GM03348 (cell line): ENCODE results near the gene PPP1R3F.

Experiments
- DNase-seq: peaks from one replicate; pipeline ENCODE4 v3.0.0; 2012; ENCODE audit warnings: low spot score

The PPP1R3F gene, protein sequence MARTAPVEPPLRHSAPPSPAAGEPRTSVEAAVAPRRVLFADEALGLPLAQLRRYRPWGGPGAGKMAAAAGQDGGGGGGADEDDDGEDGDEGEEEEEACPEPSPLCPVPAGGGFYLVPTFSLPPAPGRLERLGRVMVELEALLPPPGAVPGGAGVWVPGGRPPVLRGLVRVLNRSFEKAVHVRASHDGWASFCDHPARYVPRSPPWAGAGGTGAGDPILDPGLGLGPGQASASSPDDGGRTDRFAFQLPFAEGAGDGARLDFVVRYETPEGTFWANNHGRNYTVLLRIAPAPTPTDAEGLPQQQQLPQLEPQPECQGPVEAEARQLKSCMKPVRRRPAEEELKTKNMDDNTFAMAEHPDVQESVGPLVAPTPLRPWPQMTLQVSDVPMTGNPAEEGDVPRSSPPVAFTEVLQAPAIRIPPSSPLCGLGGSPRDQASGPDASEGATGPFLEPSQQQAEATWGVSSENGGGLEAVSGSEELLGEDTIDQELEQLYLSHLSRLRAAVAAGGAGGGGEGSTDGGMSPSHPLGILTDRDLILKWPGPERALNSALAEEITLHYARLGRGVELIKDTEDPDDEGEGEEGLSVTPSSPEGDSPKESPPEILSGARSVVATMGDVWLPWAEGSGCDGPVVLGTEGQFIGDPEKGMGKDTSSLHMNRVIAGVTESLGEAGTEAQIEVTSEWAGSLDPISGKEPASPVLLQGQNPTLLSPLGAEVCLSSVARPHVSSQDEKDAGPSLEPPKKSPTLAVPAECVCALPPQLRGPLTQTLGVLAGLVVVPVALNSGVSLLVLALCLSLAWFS

GRCh38 chrX:49269767-49270248 lies at the start of gene PPP1R3F:
PPP1R3F (plus strand) TSS chrX:49269793; CDS start chrX:49269870, 77 bp downstream.
- no peak for DNase-seq

DNA sequence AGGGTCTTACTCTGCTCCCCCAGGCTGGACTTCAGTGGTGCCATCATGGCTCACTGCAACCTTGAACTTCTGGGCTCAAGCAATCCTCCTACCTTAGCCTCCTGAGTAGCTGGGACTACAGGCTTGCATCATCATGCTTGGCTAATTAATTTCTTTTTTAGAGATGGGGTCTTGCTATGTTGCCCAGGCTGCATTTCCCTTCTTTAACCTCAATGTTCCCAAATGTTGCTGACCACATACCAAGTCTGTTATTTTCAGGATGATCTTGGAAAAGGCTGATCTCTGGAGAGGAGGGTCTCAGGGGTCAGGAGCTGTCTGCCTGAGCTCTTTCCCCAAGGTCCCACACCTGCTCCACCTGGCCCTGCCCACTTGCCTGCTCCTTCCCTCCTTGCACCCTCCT lies 49.5 kb upstream of the PPP1R3F start:
- DNase-seq, result no peak

DNA sequence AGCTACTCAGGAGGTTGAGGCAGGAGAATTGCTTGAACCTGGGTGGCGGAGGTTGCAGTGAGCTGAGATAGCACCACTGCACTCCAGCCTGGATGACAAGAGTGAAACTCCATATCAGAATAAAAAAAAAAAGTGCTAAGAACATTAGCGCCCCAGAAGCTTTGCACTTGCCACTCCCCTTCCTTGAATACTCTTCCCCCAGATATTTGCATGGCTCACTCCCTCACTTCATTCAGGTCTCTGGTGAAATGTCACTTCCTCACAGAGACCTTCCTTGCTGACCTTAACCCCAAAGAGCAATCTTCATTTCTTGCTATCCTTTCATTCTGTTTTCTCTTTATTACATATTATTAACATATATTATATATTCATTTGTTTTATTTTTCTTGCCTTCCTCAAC lies 47.7 kb upstream of the PPP1R3F start:
- DNase-seq, result no peak

GRCh38 chrX:49225858-49226257 lies 43.7 kb upstream of the PPP1R3F start:
- DNase-seq, result no peak

- DNase-seq, result no peak
These were observed 42.6 kb upstream of the PPP1R3F start for GRCh38 chrX:49226946-49227345.

DNA sequence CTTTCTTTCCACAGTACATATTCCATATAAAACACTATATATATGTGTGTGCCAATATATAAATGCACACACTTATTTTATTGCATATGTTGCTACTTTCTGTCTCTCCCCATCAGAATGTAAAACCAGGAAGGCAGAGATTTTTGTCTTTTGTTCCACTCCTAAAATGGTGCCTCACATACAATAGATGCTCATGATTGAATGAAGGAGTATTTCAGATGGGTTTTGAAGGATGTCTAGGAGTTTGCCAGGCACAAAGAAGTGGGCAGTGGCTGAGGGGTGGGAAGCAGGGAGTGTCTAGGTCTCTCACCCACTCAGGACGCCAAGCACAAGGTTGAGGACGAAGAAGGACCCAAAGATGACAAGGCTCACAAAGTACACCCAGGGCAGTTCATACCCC lies 41.9 kb upstream of the PPP1R3F start:
- no peak for DNase-seq

DNA sequence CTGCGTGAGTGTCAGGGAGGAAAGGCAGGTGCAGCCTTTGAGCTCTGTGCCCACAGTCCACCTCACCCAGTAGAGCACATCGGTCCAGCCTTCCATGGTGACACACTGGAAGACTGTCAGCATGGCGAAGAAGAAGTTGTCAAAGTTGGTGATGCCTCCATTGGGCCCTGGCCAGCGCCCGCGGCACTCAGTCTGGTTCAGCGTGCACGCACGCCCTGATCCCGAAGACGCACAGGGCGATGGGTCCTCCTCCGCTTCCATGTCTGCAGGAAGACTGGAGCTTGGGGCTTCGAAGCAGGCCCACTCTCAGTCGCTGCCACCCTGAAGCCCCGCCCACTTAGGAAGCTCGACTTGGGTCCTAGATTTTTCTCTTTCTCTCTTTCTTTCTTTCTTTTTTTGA lies 41.4 kb upstream of the PPP1R3F start:
- no peak for DNase-seq

DNA sequence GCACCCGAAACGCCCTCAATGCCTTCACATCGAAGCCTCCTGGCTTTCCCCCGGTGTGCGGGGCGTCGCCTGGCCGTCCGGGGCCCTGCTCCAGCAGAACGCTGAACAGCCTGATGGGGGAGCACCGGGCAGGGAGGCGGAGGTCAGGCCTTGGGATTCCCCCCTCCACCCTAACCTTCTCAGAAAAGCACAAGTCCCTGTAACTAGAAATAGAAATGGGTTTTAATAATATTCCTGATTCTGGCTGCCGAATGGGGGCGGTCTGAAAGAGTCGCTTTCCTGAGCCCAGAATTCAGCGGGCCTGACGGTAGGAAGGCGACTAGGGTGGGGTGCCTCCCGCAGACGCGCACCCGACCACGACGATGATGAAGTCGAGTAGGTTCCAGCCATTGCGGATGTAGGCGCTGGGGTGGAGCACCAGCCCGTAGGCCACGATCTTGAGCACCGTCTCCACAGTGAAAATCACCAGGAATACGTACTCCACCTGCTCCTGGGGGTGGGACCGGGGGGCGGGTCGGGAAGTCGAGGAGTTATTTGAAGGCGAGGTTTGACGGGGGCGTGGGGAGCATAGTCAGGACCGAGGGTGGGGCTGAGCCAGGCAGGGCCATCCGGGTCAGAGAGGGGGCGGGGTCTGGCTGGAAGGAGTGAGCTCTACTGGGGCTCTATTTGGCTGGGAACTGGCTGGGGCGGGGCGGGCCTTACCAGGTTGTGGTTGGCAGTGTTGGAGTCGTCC lies 38.9 kb upstream of the PPP1R3F start:
- peak; percentile 30 for DNase-seq

DNA sequence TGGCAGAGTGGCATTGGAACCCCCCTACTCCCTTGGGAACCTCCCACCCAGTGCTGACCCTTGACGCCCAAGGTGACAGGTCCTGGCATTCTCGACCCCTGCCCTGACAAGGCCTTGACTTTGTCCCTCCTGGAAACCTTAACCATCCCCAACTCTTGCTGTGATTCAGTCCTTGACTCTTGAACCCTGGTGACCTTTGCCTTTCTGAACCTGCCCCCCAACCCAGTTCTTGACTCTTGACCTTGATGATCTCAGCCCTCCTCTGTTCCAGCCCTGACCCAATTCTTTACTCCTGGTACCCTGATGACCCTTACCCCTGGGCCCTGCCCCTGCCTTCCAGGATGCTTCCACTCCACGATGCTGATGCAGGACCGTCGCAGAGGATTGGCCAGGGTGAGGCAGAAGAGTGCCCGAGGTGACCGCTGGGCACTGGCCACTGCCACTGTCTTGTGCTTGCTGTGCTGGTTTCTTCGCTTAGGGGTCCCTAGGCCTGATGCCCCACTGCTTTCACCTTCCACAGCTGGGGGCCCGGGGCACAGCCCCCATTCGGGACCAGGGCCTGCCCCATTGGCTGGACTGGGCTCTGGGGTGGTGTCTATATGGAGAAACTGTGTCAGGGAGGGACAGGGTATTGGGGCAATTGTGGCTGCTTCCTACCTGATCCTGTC lies 38.1 kb upstream of the PPP1R3F start:
- DNase-seq, result no peak

- no peak for DNase-seq
These were observed 37.1 kb upstream of the PPP1R3F start for GRCh38 chrX:49232525-49232924.

DNA sequence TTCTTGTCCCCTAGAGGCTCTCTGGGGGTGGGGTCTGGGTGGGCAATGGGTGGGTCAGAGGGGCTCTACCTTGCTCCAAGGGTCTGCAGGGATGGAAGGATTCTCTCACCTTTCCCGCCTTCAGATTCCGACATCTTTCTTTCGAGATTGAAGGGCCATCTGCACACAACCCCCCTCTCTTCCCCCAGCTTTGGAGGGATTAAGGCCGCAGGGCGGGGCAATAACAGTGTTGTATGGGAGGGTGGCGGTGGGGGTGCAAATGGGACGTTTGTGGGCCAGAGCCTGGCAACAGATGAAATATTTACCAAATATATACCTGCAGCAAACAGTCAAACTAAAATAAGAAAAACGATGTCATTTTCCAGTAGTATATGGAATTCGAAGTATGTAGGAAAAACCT lies 36.4 kb upstream of the PPP1R3F start, which contains the start of gene CACNA1F:
Gene CACNA1F, minus strand, starts transcription at position 165 of the 400 bp plus-strand sequence. Its CDS starts 31 bp downstream, at position 134.
- DNase-seq, result no peak

DNA sequence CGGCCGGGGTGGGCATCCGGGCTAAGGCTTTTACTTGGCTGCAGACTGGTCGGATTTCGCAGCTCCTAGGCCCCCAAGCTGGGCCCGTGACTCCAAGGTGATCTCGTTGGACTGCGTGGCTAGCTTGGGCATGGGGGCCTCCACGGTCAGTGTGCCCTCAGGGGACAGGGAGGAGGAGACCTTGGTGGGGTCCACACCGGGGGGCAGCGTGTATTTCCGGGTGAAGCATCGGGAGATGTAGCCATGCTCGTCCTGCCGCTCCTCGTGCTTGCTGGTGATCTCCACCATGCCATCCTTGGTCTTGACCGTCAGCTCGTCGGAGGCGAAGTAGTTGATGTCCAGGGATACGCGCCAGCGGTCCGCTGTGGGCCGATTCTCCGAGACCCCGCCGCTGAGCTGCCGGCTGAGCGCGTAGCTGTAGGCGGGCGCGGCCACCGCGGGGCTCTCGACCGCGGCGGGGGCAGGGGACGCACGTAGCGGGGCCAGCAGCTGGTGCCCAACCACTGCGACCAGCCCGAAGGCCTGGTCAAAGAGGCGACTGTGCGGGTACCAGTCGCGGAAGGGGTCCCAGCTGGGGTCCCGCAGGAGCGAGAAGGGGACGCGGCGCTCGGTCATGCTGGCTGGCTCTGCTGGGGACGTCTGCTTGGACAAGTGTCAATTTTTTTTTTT lies 35.6 kb upstream of the PPP1R3F start:
- no peak for DNase-seq

GRCh38 chrX:49237060-49237459 lies 32.5 kb upstream of the PPP1R3F start:
- DNase-seq, result no peak

- no peak for DNase-seq
These were observed 30.9 kb upstream of the PPP1R3F start for GRCh38 chrX:49238735-49239134.

- no peak for DNase-seq
These were observed 27.0 kb upstream of the PPP1R3F start for GRCh38 chrX:49242545-49243066.

DNA sequence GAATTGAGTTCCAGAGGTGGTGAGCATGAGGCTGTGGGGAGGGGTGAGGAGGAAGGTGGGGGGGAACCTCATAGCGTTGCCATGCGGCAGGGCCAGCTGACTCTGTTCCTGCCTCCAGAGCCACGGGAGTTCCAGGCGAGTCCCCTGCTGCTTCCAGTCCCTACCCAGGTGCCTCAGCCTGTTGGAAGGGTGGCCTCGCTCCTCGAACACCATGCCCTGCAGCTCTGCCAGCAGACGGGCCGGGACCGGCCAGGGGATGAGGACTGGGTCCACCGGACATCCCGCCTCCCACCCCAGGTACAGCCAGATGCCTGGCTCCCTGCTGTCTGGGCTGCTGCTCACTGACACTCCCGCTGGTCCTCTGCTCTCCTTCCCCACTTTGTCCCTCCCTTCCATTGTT lies 26.4 kb upstream of the PPP1R3F start:
- DNase-seq, result no peak

GRCh38 chrX:49244207-49244606 lies 25.4 kb upstream of the PPP1R3F start:
- DNase-seq, result no peak

- no peak for DNase-seq
These were observed 23.1 kb upstream of the PPP1R3F start for GRCh38 chrX:49246541-49246940.

DNA sequence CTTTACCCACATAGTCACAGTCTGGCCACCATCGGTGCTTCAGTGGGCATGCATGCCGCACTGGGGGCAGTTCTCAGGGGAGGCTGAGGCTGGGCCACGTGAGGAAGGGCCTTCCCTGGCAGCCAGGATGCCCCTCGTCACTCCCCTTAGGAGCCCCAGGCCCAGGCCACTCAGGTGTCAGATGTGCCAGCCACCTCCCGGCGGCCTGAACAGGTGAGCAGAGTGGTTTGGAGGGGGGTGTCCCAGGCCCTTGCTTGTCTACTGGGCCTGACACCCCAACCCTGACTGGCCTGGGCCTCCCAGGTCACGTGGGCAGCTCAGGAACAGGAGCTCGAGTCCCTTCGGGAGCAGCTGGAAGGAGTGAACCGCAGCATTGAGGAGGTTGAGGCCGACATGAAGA lies 22.2 kb upstream of the PPP1R3F start:
- no peak for DNase-seq

- no peak for DNase-seq
These were observed 21.4 kb upstream of the PPP1R3F start for GRCh38 chrX:49247916-49248811.
